Effector memory CD8-positive, alpha-beta T cell (primary cell): Measurements from ENCODE around the gene LMNB1.
"Not testable (repeated sequence)": the region's sequence is repeated elsewhere in the genome, so short reads cannot be mapped to it uniquely, and the experiment has no call there.

Experiments used
- ATAC-seq: fragments of 150-1000 bp; cut with Tn5 transposase; replicated peaks from 2 replicates; pipeline ENCODE4 v1.10.0; 2021; ENCODE audit warnings: mild to moderate bottlenecking, moderate library complexity
- DNase-seq, 3 experiments: peaks; one replicate each; pipeline ENCODE4 v3.0.0; 2021
- H3K27ac Mint-ChIP-seq, 2 donors: one replicate each; pipeline ENCODE4 v1.8.0; 2022; ENCODE audit warnings: mild to moderate bottlenecking in 2 of 2, mixed read lengths in 2 of 2, moderate library complexity in 2 of 2
- H3K27me3 Mint-ChIP-seq, 2 donors: one replicate each; pipeline ENCODE4 v1.8.0; 2022; ENCODE audit warnings: mixed read lengths in 2 of 2
- H3K36me3 Mint-ChIP-seq: one replicate; pipeline ENCODE4 v1.8.0; 2022; ENCODE audit warnings: mild to moderate bottlenecking, moderate library complexity, mixed read lengths; ENCODE audit not compliant: insufficient read depth
- H3K4me1 Mint-ChIP-seq, 2 donors: one replicate each; pipeline ENCODE4 v1.8.0; 2022; ENCODE audit warnings: low read depth in 2 of 2, mixed read lengths in 2 of 2
- H3K4me3 Mint-ChIP-seq, 2 donors: one replicate each; pipeline ENCODE4 v1.8.0; 2022; ENCODE audit warnings: mild to moderate bottlenecking in 2 of 2, mixed read lengths in 2 of 2, moderate library complexity in 2 of 2
- H3K9me3 Mint-ChIP-seq, 2 donors: one replicate each; pipeline ENCODE4 v1.8.0; 2022; ENCODE audit warnings: mixed read lengths in 2 of 2

LMNB1 gene

DNA sequence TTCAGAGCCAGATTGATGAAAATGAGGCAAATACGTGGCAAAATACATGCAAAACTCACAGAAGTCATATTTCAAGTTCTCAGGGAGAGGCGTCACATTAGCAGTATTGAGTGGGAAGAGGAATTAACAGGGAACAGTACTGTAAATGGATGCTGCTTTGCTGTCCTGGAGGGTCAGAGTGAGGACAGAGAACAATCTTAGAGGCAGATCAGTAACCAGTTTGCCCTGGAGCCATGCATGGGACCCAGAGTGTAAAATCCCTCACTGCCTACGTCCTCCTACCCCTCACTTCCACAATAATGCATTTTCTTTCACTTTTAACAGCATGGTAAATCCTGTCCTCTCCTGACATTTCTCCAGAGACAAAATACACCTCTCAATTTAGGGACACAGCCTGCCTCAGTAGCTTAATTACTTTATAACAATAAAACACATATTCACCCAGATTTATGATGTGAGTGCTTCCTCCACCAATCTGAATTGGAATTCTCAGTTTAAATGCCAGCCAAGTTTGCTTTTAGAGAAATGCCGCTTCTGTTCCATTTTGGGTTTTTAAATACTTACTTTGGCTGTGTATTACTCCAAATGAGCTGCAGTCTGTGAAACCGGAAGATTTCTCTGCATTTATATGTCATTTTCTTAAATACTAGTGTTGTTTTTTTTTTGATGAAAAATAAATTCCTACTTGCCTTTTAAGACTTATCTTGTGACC is 70.0 kb downstream of the LMNB1 start:
- Mint-ChIP-seq H3K4me1 (peaks cover 11 to 24% of the 10 kb centered on the region in 2 donors), H3K9me3 (no peaks in the 10 kb centered on the region), H3K4me3 (no peak overlapping the region), H3K27ac (no peak overlapping the region), H3K27me3 (no peaks in the 10 kb centered on the region), H3K36me3 (peaks cover 3% of the 10 kb centered on the region)
- DNase-seq (no peak), ATAC-seq (no peak)

GRCh38 chr5:126847456-126847820 is 70.5 kb downstream of the LMNB1 start:
- DNase-seq (no peak), ATAC-seq (no peak)
- Mint-ChIP-seq H3K4me1 (peaks cover 13 to 26% of the 10 kb centered on the region in 2 donors), H3K27ac (no peak overlapping the region), H3K4me3 (no peak overlapping the region), H3K36me3 (peaks cover 3% of the 10 kb centered on the region), H3K9me3 (no peaks in the 10 kb centered on the region), H3K27me3 (no peaks in the 10 kb centered on the region)

DNA sequence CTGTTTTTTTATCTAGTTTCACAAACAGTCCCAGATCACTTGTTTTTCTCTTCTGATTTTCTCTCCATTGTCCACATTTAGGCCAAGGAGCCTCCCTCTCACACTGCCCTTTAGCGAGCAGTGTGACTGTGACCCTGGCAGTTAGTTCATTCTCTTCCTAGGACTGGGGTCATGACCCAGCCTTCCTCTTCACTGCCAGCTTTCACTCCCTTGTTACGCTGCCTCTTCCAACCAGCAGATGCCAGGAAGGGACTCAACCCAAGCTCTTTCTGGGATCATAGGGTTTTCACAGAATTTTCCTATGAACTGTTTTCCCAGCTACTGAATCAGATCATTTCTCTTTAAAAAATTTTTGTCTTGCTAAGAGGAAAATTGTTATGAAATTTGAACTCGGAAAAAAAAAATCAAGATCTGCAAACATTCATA is 70.9 kb downstream of the LMNB1 start:
- Mint-ChIP-seq H3K27ac (no peak overlapping the region), H3K4me1 (peaks cover 16 to 30% of the 10 kb centered on the region in 2 donors), H3K9me3 (no peaks in the 10 kb centered on the region), H3K36me3 (peaks cover 3% of the 10 kb centered on the region), H3K27me3 (no peaks in the 10 kb centered on the region), H3K4me3 (no peak overlapping the region)
- ATAC-seq (no peak), DNase-seq (no peak)

DNA sequence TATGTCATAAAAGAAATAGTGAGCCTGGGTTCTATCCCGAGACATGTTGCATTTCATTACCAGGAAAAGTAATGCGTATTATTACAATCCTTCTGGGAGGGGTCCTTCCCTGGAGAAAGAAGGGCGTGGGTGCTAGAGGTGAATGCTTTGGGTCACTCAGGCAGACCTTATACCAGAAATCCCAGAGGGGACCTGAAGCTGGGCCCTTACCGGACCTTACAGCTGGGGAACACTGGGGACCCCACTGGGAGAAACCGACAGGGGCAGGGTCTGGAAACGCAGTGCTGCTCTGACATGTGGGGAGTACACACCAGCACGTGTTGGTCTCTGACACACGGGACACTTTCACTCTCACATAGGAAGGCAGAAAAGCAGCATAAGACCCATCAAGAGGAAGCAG is 71.3 kb downstream of the LMNB1 start:
- no peaks in the 10 kb centered on the region for H3K27me3 Mint-ChIP-seq
- no peak for DNase-seq
- H3K4me1 Mint-ChIP-seq = peaks cover 20 to 33% of the 10 kb centered on the region in 2 donors
- H3K27ac Mint-ChIP-seq = no peak overlapping the region
- ATAC-seq = no peak
- peaks cover 3% of the 10 kb centered on the region for H3K36me3 Mint-ChIP-seq
- no peak overlapping the region for H3K4me3 Mint-ChIP-seq
- H3K9me3 Mint-ChIP-seq = no peaks in the 10 kb centered on the region

DNA sequence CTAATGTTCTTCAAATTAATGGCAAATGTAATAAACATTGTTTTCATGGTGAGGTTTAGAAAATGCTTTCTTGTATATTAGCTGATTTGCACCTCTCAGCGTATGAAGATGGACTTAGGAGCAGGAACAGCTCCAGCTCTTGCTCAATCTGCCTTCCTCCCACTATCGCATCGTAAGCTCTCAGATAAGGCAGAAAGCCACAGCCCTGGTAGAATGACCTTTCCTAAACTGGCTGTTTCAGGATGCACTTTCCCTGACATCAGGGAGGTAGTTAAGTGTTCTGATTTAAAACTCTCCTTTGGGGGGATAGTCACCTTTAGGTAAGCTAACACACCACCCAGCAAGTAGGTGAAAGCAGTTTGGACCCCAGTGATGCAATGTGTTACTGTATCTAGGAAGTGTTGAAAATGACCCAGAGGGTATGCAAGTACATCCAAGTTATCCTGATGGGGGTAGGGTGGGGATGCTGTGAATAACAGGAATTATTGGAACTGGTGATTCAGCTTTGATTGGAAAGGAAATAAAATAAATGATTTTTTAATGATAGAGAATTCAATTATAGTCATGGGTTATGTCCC is 72.3 kb downstream of the LMNB1 start:
- peaks cover 23 to 35% of the 10 kb centered on the region in 2 donors for H3K4me1 Mint-ChIP-seq
- no peak overlapping the region for H3K4me3 Mint-ChIP-seq
- H3K9me3 Mint-ChIP-seq = no peaks in the 10 kb centered on the region
- ATAC-seq = no peak
- no peak overlapping the region for H3K27ac Mint-ChIP-seq
- DNase-seq = no peak
- peaks cover 9% of the 10 kb centered on the region for H3K36me3 Mint-ChIP-seq
- H3K27me3 Mint-ChIP-seq = no peaks in the 10 kb centered on the region

GRCh38 chr5:126851501-126852011 is 74.6 kb downstream of the LMNB1 start:
- no peaks in the 10 kb centered on the region for H3K9me3 Mint-ChIP-seq
- peaks cover 9% of the 10 kb centered on the region for H3K36me3 Mint-ChIP-seq
- peaks cover 24 to 30% of the 10 kb centered on the region in 2 donors for H3K4me1 Mint-ChIP-seq
- H3K27ac Mint-ChIP-seq = peak overlapping the region; percentile 51 to 95
- no peak for ATAC-seq
- DNase-seq = no peak
- H3K4me3 Mint-ChIP-seq = no peak overlapping the region
- no peaks in the 10 kb centered on the region for H3K27me3 Mint-ChIP-seq

DNA sequence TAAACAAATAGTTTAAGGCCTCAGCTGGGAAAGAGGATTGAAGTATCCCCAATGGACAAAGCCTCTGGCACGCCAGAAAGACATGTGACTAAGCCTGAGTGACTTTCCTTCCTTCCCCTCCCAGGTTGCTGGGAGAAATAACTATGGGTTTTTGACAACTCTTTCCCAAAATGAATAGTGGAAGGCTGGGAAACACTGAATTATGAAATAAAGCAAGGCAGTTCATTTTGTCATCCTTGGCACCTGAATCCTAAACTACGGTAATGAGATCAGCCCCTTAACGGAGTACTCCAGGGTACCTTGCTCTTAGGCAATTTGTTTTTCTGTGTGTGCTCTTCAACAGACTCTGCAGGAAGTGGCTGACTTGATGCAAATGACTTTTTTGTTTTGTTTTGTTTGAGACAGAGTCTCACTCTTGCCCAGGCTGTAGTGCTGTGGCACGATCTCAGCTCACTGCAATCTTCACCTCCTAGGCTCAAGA is 75.2 kb downstream of the LMNB1 start:
- no peaks in the 10 kb centered on the region for H3K9me3 Mint-ChIP-seq
- no peaks in the 10 kb centered on the region for H3K27me3 Mint-ChIP-seq
- H3K4me3 Mint-ChIP-seq = peak overlapping the region; percentile 78 to 80
- DNase-seq = no peak
- peaks cover 9% of the 10 kb centered on the region for H3K36me3 Mint-ChIP-seq
- H3K4me1 Mint-ChIP-seq = peaks cover 24 to 29% of the 10 kb centered on the region in 2 donors
- ATAC-seq = peak; percentile 64
- H3K27ac Mint-ChIP-seq = peak overlapping the region; percentile 51 to 95

- H3K27ac Mint-ChIP-seq = peak overlapping the region; percentile 85 to 95
- no peaks in the 10 kb centered on the region for H3K27me3 Mint-ChIP-seq
- peaks cover 6% of the 10 kb centered on the region for H3K36me3 Mint-ChIP-seq
- DNase-seq (no peak), ATAC-seq (no peak)
- H3K4me1 Mint-ChIP-seq = peaks cover 24 to 29% of the 10 kb centered on the region in 2 donors
- no peaks in the 10 kb centered on the region for H3K9me3 Mint-ChIP-seq
- peak overlapping the region; percentile 78 to 80 for H3K4me3 Mint-ChIP-seq
These were observed 75.9 kb downstream of the LMNB1 start for GRCh38 chr5:126852841-126853271.

- not testable (repeated sequence) for H3K9me3 Mint-ChIP-seq, H3K36me3 Mint-ChIP-seq, H3K27me3 Mint-ChIP-seq
- DNase-seq (peak in 1 of 3 experiments; percentile 28), ATAC-seq (peak; percentile 62)
- Mint-ChIP-seq H3K4me3 (peak overlapping the region; percentile 78 to 80), H3K27ac (peak overlapping the region; percentile 85 to 95), H3K4me1 (peaks cover 24 to 29% of the 10 kb centered on the region in 2 donors)
These were observed 76.8 kb downstream of the LMNB1 start for GRCh38 chr5:126853541-126854307.

GRCh38 chr5:126854526-126855110 is 77.7 kb downstream of the LMNB1 start:
- ATAC-seq = no peak
- H3K4me1 Mint-ChIP-seq = peaks cover 24 to 29% of the 10 kb centered on the region in 2 donors
- H3K27ac Mint-ChIP-seq = peak overlapping the region in 1 of 2 donors; percentile 22
- H3K36me3 Mint-ChIP-seq = peaks cover 6% of the 10 kb centered on the region
- H3K27me3 Mint-ChIP-seq = no peaks in the 10 kb centered on the region
- no peaks in the 10 kb centered on the region for H3K9me3 Mint-ChIP-seq
- no peak overlapping the region for H3K4me3 Mint-ChIP-seq
- DNase-seq = no peak

GRCh38 chr5:126855266-126855665 is 78.3 kb downstream of the LMNB1 start:
- H3K27me3 Mint-ChIP-seq = no peaks in the 10 kb centered on the region
- no peak overlapping the region for H3K4me3 Mint-ChIP-seq
- peaks cover 24 to 29% of the 10 kb centered on the region in 2 donors for H3K4me1 Mint-ChIP-seq
- peak overlapping the region in 1 of 2 donors; percentile 22 for H3K27ac Mint-ChIP-seq
- peaks cover 6% of the 10 kb centered on the region for H3K36me3 Mint-ChIP-seq
- no peaks in the 10 kb centered on the region for H3K9me3 Mint-ChIP-seq
- ATAC-seq (no peak), DNase-seq (no peak)

DNA sequence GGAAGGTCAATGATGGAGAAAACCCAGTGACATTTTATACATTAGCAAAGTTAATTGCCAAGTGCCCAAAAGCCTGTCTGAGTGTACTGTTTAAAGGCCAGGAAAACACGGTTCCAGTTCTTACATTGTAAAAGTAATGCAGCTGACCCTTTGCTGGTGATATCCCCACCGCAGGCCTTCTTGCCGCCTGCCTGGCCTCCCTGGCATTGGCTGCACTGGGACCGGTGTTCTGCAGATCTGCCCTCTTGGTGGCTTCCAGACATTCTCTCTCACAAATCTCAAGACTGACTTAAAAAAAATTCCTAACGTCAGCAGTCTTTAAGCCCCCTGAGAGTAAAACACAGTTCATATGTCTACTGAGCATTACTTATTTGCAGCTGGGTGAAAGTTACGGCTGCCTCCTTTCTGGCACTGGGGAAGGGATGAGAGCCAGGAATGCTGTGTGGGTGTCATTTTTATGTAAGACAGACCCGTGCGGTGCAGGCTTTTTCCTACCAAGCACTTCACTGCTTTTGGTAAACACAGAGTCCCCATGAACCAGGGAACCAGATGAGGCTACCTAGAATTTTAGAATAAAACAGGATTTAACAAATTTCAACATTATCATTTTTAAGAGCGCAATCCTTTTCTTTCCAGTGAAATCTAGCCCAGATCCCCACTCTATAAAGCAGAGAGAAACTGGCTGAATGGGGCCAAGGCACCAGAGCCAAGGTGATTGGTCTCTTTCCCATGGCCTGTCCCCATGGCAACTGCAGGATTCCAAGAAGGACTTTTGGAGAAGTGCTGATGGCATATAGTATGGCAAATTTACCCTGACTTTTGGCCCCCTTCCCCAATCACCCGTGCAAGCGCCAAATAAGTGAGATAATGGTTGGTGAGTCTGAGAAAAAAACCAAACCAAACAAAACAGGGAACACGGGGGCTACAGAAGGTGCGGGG is 80.8 kb downstream of the LMNB1 start:
- no peak for ATAC-seq
- Mint-ChIP-seq H3K27me3 (no peaks in the 10 kb centered on the region), H3K4me3 (no peak overlapping the region), H3K27ac (no peak overlapping the region), H3K4me1 (peaks cover 16 to 20% of the 10 kb centered on the region in 2 donors), H3K9me3 (no peaks in the 10 kb centered on the region), H3K36me3 (peaks cover 6% of the 10 kb centered on the region)
- no peak for DNase-seq
